GOT3 (cell line): ENCODE data around the gene LHPP.

Experiments
- DNase-seq: peaks from one replicate; lab custom pipeline; 2025; ENCODE audit warnings: mixed read lengths; lab: John Stamatoyannopoulos, UW

The LHPP gene

DNA sequence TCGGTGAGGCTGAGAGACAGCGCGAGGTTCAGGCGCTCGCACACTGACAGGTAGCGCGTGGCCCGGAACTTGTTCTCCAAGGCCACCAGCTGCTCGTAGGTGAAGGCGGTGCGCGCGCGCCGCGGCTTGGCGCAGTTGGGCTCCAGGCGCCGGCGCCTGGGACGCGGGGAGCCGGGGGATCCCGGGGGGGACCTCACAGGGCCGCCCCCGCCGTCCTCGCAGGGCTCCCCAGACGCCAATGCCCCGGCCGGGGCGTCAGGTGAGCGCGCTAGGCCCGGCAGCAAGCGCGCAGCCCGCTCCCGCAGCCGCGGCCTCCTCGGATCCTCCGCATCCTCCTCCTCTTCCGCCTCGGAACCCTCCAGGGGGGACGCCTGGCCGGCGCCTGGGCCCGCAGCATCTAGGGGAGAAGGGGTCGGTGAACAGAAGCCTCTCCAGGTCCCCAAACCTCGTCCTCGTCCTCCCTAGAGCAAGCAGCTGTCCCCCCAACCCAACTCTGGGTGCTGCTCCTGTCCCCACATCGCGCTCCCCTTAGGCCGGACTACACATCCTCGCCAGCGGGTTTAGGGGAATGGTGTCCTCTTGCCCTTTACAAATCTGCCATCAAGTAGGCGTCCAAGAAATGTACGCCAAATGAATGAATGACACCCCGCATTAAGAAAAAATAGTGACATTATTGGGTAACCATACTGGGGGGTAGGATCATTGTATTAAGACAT, 13.7 kb upstream of the LHPP start:
- no peak for DNase-seq

DNA sequence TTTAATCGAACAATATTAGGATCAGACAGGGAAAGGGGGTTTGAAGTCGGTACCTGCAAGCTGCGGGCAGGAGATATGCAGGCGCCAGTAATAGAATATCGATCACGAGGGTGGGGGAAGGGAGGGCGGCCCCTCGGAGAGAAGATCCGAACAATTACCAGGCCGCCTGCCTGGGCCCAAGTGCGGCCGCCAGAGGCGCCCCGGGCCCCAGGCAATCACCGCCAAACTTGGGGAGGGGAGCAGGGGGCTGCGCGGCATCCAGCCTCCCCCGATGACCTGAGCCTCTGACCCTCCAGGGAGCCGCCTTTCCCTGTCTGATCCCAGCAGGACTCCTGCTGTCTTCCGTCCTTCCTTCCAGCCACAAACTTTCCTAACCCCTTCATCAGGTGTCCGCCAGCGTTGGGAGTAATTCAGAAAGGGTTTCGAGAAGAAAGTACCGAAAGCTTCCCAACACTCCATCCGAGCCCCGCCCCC, 12.9 kb upstream of the LHPP start:
- DNase-seq: no peak

DNA sequence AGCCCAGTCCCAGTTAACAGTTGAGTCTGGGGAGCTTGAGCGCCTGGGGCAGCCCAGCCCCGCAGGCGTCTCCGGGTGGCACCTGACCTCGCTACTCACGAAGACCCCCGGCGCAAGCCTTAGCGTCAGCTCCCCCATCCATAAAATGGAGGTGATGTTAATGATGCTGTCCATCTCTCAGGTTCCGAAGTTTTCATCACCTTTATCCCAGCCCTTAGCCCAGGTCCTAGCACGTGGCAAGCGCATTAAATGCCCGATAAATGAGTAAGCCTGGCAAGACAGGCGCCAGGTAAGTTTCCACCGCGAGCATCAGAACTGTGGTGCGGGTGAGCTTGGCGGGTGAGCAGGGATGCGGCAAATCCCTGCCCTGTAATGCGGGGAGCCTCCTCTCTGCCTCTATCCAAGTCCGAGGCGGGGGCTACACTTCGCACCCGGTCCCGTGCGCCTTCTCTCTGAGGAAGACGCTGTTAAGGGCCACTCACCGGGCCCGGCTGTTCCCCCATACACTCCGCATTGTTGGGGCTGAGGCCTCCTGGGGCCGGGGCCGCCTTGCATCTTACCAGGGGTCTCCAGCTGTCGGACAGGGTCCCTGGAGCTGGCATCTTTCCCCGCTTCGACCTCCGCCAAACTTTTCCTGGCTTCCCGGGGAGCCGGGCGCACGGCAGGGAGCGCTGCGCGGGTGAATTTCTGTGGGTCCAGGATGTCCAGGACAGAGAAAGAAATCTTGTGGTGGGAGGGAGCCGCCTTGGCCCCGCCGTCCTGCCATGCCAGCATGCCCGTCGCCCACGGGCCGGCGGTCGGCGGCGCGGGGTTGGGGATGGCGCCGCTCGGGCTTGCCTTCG, 12.2 kb upstream of the LHPP start:
- DNase-seq: no peak

DNA sequence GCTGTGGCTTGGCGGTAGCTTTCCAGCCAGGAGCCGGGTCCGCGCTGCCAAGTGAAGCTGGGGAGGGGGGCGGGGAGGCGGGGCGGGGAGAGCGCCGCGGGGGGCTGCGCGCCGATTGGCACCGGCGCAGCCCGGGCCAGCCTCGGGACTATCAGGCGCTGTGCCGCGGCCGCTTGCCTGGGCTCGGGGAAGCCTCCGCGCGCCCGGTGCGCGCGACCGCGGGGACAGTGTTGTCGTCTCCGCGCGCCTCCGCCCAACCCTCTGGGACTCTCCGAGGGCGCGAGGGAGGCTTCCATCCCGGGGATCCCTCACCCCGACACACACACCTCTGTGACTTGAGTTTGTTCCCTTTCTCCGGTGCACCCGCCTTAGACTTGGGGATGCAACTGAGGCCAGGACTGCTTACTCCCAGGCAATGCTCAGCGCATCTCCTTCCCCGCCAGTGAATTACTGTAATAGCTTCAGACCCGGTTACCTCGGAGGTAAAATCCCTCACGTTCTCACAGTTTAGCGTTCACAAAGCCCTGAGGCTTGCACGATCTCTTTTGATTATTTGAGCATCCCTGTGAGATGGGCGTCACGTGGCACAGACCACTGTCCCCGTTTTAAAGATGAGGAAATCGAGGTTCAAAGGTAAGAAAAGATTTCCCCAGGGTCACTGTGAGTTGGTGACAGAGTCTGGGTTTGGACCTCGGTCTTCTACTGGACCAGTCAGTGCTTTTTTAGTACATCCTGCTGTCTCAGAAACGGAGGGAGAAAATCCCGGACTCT, 11.4 kb upstream of the LHPP start, which contains the start of gene NKX1-2:
Gene NKX1-2, minus strand, starts transcription at position 24 of the 771 bp plus-strand sequence. CDS start 92 bp downstream, outside the sequence.
- no peak for DNase-seq

DNA sequence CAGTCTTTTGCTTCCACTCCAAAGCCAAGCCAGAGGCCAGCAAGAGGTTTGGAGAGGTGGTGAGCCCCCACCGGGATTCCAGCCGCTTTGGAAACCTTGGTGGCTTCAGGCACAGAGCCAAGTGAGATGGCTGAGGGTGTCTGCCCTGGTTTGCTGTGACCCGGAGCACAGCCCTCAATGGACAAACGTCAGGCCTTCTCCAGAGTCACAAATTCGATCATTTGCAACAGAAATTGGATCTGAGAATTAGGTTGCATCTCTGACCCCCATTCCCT, 10.9 kb upstream of the LHPP start:
- no peak for DNase-seq

DNA sequence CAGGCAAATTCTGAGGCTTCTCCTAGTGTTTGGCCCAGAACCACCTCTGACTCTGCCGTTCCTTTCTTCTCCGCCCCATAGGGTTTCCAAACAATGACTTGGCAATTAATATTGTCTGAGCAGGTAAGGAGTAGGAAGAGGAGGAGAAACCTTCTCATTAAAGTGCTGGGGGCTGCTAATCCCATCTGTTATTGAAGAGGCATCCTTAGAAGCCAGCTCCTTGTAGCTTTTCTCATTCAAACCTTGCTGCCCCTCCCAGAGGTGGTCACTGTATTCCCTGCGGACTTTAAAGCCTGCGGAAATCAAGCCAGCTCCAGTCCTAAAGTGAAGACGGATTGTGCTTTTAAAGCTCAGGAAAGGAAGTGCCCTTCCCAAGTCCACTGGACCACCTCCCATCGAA, 10.3 kb upstream of the LHPP start:
- DNase-seq: no peak

DNA sequence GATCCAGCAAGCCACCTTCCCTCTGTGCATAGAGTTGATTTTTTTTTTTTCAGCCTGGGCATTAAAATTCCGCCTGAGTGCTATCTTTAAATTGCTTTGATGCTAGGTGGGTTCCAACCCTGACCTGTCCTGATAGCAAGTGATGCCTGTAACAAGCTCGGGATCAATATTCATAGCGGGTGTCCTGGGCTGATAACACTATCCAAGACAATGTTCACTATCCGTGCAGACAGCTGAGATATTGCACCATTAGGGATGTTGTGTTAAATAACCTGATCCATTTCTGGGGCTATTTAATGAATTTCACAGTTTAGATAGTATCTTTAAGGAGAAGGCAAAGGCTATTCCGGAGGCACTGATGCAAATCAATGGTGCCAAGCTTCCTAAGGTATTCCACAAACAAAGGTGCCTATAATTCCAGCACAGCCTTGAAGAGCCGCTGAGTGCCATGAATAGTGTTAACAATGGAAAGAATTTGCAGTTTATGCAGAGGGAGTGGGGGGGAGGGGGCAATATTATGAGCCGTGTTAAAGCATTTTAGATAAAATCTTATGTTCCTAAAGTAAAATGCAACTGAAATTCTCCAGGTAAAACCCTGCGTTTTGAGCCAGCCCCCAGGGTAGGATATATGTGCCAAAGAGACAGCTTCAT, 7.5 kb upstream of the LHPP start:
- no peak for DNase-seq

DNA sequence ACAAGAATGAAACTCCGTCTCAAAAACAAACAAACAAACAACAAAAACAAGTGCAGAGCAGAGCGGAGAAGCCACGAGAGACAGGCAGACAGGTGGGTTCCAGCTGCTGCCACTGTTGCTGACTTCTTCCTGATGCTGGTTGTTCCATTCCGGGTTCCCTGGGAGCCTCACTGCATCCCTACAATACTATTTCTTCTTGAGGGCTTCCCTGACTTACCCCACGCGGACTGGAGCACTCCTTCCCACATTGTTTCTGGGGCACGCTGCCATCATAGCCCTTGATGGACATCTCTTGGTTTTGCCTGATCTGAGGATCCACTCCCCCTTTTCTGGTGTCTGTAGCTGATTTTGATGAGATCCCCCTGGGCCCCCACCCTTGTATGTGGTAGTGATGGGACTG, 6.2 kb upstream of the LHPP start:
- no peak for DNase-seq

DNA sequence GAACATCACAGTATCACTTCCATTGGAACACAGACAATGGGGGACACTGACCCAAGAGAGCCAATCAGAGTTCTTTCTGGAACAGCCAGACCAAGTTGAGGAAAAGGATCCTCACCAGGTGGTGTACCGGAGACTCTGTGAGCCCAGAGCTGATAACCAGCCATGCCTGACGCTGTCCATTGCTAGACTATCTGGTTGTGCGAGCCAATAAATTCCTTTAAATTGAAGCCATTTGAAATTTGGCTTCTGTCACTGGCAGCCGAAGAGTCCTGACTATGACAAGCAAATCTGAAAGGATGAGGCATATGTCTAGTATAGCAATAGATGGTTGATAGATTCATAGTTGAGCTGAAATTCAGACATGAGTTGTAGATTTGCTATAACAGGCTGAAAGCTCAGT, 3.1 kb upstream of the LHPP start:
- DNase-seq: no peak

DNA sequence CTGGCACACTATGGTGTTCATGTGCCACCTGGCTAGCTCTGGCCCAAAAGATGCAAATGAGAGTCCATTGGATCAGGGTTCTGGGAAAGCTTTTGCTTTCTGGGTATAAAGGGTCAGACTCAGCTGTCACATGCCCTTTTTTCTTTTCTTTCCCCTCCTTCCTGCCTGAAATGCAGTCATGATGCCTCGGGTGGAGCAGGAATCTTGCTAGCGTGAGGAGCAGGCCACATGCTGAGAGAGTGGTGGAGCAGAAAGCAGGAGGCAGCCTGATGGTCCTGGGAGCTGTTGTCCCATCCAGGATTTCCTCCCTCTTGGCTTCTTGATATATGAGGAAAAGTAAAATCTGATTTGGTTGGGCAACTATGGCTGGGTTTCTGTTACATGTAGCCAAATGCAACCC, 2.7 kb upstream of the LHPP start:
- no peak for DNase-seq

DNA sequence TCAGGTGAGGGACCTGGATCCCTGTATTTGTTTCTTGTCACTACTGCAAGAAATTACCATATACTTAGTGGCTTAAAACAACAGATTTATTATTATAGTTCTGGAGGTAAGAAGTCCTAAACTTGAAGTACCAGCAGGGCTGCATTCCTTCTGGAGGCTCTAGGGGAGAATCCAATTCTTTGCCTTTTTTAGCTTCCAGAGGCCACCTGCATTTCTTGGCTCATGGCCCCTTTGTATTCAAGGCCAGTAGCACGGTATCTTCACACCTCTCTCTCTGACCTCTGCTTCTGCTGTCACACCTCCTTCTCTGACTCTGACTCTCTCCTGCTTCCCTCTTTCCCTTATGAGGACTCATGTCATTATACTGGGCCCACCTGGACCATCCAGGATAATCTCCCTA, 2.2 kb upstream of the LHPP start:
- no peak for DNase-seq

DNA sequence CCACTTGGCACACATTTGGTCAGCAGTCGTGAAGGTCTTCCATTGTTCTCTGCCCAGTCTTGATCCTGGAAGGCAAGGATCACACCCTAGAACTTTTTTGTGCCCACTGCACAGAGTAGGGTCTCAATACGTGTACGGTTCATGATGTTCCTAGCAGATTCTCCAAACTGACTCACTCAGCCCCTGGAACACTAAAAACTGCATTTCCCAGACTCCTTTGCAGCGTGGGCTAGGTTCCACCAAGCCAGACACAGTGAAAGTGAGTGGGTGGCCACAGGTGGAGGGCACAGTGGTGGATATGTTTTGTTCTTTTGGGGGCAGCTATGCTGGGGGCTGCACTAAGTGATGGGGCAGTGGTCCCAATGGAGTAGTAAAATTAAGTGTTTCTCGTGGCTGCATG, 1.5 kb upstream of the LHPP start:
- no peak for DNase-seq

DNA sequence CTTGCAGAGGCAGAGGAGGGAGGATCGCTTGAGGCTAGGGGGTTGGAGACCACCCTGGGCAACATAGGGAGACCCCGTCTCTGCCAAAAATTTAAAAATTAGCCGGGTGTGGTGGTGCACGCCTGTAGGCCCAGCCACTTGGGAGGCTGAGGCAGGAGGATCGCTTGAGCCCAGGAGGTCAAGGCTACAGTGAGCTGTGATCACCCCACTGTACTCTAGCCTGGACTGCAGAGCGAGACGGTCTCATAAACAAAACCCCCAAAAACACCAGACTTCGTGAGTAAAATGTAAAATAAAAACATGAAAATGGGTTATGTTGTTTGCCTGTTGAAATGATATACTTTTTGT, 699 bp downstream of the LHPP start:
- no peak for DNase-seq

DNA sequence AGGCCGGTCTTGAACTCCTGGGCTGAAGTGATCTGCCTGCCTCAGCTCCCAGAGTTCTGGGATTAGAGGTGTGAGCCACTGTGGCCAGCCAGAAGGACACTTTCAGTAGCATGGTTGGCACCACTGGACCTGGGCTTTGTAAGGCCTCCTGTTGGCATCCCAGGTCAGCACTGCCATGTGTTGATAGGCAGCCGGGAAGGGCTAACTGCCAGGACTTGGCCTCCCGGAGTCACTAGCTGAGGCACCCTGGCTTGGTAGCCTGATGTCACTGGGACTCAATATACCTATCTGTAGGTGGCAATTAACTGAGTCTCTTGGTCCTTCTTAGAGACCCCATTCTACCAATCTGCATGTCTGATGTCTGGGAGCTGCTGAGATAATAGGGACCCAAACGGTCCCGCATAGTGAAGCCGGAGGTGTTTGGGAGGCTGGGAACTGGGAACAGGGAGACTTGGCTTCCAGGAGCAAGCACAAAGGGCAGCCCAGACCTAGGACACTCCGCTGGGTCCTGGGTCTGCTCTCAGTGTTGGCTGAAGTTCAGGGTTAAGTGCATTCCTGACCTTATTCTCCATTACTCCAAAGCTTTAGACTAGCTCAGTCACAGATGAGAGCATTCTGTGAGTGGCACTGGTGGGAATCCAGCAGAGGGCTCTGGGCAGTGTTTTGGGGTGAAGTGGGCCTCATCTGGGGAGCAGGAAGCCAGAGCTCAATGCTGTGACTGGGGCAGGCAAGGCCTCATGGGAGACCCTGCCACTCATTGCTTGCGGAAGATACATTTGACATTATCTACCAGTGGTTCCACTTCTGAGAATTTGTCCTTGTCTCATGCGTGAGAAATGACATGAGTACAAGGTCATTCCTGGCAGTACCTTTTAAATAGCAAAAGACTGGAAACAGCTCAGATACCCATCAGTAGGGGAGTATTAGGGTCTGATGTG, 2.7 kb downstream of the LHPP start:
- no peak for DNase-seq

DNA sequence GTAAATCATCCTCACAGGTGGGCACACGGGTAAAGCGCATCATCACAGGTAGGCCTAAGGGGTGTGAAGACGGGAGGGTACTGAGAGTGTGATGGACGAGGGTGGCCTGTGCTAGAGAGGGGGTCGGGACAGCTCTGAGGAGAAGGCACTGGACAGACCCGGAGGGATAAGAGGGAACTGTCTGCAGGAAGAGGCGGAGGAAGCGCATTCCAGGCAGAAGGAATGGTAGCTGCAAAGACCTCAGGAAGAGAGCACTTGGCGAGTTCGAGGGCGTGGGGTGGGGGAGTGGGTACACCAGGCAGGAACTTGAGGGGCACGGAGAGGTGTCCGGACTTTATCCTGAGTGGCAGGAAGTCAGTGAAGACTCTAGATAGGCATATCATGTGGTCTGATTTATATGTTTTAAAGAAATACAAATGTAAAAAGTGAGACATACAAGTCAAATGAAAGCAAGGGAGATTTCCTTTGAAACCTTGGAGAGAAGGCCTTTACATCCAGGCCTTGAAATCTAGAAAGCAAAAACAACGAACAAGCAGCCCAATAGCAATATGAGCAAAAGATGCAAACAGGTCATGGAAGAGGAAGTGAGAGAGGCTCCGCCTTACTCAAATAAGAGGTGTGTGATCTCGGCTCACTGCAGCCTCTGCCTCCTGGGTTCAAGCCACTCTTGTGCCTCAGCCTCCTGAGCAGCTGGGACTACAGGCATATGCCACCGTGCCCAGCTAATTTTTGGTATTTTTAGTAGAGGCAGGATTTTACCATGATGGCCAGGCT, 3.6 kb downstream of the LHPP start:
- no peak for DNase-seq

DNA sequence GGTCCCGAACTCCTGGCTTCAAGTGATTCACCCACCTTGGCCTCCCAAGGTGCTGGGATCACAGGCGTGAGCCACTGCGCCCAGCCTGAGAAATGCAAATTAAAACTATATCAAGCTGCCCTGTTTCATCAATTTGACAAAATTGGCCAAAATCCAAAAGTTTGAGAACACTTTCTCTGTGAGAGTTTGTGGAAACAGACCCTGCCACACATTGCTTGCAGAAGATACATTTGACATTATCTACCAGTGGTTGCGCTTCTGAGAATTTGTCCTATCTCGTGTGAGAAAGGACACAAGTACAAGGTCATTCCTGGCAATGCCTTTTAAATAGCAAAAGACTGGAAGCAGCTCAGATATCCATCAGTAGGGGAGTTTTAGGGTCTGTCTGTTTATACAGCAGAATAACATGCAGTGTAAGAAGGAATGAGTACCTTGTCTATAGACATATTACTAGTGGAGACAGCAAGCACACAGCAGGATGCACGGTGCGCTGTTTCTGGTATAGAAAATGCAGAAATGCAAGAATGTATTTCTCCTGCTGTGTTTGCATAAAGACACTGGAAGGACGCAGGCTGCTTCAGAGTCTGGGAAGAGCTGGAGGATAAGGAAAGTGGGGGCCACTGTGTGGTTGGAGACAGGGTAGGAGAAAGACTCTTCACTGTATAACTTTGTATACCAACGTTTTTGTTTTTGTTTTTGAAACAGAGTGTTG, 4.3 kb downstream of the LHPP start:
- no peak for DNase-seq

DNA sequence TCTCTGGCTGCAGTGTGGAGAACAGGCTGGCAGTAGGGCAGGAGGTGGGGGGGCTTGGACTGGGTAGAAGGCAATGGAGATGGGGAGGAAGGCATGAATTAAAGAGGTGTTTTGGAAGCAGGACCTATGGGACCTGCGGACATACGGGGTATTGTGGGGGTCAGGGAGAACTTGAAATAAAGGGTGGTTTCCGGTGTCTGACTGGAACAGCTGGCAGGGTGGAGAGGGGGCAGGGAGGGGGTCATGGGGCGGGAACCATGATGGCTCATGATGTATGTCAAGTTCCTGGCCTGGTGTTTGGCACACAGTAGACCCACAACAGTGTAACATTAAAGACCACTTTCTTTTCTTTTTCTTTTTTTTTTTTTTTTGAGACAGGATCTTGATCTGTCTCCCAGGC, 5.5 kb downstream of the LHPP start:
- no peak for DNase-seq

DNA sequence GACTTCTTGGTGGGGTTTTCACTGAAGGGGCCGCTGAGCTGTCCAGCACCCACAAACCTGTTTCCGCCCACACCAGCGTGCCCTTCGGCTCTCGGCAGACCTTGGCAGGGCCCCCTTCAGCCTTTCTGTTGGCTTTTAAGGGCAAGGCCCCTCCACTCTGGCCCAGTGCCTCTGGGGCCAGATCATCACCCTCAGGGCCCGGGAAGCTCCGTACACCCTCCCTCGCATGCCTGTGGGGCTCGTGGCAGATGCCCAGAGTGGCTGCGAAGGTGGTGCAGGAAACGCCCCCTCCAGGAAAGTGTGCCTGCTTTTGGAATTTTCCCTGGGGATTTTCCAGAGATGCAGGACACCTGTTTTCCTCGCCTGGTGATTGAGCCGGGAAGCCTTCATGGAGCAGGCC, 7.0 kb downstream of the LHPP start:
- DNase-seq: no peak

DNA sequence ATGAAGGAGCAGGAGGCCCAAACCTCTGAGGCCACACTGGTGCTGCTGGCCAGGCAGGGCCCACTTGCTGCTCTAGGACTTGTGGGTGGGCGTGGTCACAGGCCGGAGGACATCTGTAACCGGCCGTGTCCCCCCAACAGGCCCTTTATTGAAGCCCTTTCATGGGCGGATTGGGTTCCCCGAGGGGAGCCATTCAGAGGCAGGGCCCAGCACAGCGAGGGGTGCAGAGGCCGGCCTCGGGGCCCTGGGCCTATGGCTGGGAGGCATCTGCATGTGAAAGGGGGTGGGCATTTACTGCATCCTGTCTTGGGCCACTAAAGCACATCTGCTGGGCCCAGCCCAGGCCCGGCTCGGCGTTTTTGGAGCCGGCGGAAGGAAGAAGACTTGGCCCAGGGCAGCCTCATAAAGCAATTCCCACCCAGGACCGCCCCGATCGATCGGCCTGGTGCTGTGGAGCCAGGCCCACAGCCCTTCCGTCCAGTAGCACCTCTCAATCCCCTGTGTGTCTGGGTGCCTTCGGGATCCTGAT, 8.4 kb downstream of the LHPP start:
- DNase-seq: no peak
